ENCODE measurements around the gene PDE6B.
"Not testable (repeated sequence)": the region's sequence is repeated elsewhere in the genome, so short reads cannot be mapped to it uniquely, and the experiment has no call there.

The PDE6B gene

GRCh38 chr4:687048-687970, 61.9 kb downstream of the PDE6B start:
- DNase-seq = peak in 1 of 2 donors; percentile 62

- DNase-seq = no peak
These were observed 62.8 kb downstream of the PDE6B start for GRCh38 chr4:687971-688853.

GRCh38 chr4:688854-689681, 63.7 kb downstream of the PDE6B start, which contains the start of gene SLC49A3:
Gene SLC49A3, minus strand, starts transcription at chr4:689151. Its CDS starts 24 bp downstream, at chr4:689127.
- DNase-seq = peak in 1 of 2 donors; percentile 12

- DNase-seq = no peak
These were observed 64.3 kb downstream of the PDE6B start for GRCh38 chr4:689723-690122.

GRCh38 chr4:692771-693554, 67.6 kb downstream of the PDE6B start:
- DNase-seq = no peak

GRCh38 chr4:694341-694940, 69.1 kb downstream of the PDE6B start:
- DNase-seq = not testable (repeated sequence)

GRCh38 chr4:699816-700580, 74.6 kb downstream of the PDE6B start:
- DNase-seq = no peak

- no peak for DNase-seq
These were observed 75.4 kb downstream of the PDE6B start for GRCh38 chr4:700587-701264.

GRCh38 chr4:702618-703048, 77.3 kb downstream of the PDE6B start:
- DNase-seq = no peak

- DNase-seq = no peak
These were observed 78.2 kb downstream of the PDE6B start for GRCh38 chr4:703336-704197.

GRCh38 chr4:704198-704891, 79.0 kb downstream of the PDE6B start:
- no peak for DNase-seq

GRCh38 chr4:704971-705277, 79.6 kb downstream of the PDE6B start:
- no peak for DNase-seq

- peak; percentile 90 to 96 for DNase-seq
These were observed 80.1 kb downstream of the PDE6B start, which contains the start of gene PCGF3 for GRCh38 chr4:705278-706082. Gene PCGF3, plus strand, starts transcription at chr4:705832. Its CDS starts 27,849 bp downstream, at chr4:733681.

GRCh38 chr4:706083-706633, 80.8 kb downstream of the PDE6B start:
- not testable (repeated sequence) for DNase-seq

GRCh38 chr4:706834-707598, 81.6 kb downstream of the PDE6B start:
- no peak for DNase-seq

GRCh38 chr4:707929-708630, 82.7 kb downstream of the PDE6B start:
- DNase-seq = no peak

Data from bone marrow (tissue), 2 donors.